Retinal pigment epithelial cell (primary cell): ENCODE results near the gene STAB1.

Source experiments
- DNase-seq: peaks from one replicate; pipeline ENCODE4 v3.0.0-alpha.2; 2010; ENCODE audit warnings: low read depth
- H3K4me3 ChIP-seq: 2 replicates; pipeline ENCODE4 v1.5.1; 2011; ENCODE audit warnings: mild to moderate bottlenecking, low read length, control low read depth, moderate library complexity
- TF ChIP-seq, protein P1 (sequence below): conservative IDR thresholded peaks from 2 replicates; pipeline ENCODE4 v1.5.1; 2011; ENCODE audit warnings: low read depth, low read length, control low read depth, inconsistent platforms

Gene STAB1

DNA sequence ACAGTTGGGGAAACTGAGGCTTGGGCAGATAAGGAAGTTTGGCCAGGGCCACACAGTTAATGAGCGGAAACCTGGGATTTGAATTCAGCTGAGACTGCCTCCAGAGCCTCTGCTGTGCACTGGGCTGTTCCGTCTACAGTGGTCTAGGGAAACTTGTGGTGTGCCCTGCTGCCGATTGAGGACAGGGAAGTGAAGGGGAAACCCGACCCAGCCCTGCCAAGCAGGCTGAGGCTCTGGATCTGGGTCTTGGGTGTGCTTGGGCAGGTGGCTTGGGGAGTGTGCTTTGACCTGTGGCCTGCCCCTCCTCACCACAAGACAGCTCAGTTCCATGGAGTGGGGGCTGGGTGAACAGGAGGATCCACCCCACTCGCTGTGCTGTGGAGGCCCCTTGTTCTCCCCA lies 22.1 kb upstream of the STAB1 start:
- no peak for DNase-seq
- TF ChIP-seq, protein P1, sequence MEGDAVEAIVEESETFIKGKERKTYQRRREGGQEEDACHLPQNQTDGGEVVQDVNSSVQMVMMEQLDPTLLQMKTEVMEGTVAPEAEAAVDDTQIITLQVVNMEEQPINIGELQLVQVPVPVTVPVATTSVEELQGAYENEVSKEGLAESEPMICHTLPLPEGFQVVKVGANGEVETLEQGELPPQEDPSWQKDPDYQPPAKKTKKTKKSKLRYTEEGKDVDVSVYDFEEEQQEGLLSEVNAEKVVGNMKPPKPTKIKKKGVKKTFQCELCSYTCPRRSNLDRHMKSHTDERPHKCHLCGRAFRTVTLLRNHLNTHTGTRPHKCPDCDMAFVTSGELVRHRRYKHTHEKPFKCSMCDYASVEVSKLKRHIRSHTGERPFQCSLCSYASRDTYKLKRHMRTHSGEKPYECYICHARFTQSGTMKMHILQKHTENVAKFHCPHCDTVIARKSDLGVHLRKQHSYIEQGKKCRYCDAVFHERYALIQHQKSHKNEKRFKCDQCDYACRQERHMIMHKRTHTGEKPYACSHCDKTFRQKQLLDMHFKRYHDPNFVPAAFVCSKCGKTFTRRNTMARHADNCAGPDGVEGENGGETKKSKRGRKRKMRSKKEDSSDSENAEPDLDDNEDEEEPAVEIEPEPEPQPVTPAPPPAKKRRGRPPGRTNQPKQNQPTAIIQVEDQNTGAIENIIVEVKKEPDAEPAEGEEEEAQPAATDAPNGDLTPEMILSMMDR, result no peak
- H3K4me3 ChIP-seq, result no peak overlapping the region

DNA sequence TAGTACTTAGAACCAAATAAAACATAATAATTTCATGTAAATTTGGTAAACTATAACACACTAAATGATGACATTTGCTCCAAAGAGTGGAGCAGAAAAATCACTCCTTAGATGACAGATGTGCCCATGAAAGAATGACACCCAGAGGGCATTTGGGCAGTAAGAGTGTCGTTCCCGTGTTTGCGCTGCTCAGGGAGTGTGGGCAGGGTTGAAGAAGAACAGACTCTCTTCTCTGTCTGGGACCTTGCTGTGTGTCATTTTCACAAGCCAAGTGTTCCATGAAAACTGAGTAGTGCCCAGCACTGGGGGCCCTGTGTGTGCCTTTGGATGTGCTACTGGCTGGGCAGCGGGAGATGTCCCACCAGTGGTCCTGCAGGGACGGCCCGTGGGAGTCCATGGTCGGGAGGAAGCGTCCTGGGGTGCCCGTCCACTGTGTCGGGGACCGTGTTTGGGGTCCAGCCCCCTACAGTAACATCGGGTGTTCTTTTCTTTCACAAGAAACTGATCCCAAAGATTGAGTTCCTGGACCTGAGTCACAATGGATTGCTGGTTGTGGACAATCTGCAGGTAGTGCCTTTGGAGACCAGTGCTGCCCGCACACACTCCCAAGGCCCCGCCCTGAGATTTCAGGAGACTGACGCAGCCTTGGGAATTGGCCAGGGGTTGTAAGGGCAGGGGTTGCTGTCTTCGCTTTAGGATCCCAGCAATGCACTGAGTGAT lies 17.9 kb upstream of the STAB1 start:
- TF ChIP-seq, protein P1, result no peak
- no peak overlapping the region for H3K4me3 ChIP-seq
- DNase-seq, result no peak

DNA sequence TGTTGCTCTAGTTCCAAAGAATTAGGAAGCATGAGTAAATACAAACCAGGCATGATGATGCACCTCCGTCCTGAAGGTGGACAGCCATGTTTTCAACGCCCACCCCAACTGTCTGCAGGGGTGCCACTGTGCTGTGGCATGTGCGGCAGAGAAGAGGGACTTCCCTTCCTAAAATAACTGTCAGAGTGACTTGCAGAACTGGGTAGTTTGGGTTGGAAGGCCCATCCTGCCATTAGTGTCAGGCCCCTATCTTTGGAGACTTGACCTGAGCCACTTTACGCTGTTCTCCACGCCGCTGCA lies 17.4 kb upstream of the STAB1 start:
- no peak overlapping the region for H3K4me3 ChIP-seq
- TF ChIP-seq, protein P1, result no peak
- DNase-seq, result no peak

DNA sequence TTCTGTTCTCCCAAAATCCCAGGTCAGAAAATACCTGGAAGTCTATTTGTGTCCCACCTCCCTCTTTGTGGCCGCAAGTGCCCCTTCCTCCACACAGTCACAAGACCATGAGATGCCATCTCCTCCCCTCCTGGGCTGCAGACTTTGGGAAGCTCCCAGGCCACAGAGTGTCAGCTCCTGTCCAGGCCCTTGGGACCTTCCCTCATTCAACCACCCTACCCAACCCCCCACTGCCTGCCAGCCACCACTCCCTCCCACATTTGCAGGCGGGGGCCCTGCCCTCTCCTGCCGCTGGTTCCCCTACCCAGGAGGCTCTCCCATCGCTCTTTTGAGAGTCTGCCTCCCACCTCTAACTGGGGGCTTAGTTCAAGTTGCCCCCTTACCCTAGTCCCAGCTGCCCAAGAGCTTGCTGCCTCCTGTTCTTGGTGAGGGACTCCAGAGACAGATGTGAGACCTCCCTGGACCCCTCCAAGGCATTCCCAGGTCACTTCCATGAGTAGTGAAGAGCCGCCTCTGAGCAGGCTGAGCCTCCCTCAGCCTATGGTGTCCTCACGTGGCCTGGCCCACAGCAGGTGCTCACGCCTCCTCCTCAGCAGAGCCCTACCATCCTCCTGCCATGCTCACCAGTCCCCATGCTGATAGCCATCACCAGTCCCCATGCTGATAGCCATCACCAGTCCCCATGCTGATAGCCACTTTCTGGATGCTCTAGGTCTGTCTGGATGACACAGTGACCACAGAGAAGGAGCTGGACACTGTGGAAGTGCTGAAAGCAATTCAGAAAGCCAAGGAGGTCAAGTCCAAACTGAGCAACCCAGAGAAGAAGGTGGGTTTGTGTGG lies 15.9 kb upstream of the STAB1 start:
- H3K4me3 ChIP-seq, result no peak overlapping the region
- TF ChIP-seq, protein P1, result no peak
- no peak for DNase-seq

DNA sequence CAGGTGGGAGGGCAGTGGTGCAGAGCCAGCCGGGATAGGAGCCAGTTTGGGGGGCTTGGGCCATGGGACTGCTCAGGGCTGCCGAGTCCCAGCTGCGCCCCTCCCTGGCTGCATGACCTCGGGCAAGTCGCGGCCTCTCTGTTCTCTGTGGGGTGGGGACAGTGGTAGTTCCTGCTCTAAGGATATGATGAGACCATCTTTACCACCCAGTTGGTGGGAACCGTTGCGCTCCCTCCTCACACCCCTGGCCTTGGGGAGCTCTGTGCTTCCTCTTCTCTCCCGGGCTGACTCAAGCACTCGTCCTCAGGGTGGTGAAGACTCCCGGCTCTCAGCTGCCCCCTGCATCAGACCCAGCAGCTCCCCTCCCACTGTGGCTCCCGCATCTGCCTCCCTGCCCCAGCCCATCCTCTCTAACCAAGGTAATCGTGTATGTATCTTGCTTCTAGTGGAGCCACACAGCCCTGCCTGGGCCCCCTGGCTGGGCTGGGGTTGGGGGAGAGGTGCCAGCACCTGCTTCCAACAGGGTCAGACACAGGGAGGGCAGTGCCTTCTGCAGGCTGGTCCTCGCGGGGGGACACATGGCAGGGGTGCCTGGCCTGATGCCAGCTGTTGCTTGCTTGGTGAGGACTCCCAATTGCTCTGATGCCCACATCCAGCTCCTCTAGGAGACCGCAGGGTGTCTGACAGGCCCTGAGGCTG lies 15.1 kb upstream of the STAB1 start:
- no peak for DNase-seq
- TF ChIP-seq, protein P1, result no peak
- no peak overlapping the region for H3K4me3 ChIP-seq

DNA sequence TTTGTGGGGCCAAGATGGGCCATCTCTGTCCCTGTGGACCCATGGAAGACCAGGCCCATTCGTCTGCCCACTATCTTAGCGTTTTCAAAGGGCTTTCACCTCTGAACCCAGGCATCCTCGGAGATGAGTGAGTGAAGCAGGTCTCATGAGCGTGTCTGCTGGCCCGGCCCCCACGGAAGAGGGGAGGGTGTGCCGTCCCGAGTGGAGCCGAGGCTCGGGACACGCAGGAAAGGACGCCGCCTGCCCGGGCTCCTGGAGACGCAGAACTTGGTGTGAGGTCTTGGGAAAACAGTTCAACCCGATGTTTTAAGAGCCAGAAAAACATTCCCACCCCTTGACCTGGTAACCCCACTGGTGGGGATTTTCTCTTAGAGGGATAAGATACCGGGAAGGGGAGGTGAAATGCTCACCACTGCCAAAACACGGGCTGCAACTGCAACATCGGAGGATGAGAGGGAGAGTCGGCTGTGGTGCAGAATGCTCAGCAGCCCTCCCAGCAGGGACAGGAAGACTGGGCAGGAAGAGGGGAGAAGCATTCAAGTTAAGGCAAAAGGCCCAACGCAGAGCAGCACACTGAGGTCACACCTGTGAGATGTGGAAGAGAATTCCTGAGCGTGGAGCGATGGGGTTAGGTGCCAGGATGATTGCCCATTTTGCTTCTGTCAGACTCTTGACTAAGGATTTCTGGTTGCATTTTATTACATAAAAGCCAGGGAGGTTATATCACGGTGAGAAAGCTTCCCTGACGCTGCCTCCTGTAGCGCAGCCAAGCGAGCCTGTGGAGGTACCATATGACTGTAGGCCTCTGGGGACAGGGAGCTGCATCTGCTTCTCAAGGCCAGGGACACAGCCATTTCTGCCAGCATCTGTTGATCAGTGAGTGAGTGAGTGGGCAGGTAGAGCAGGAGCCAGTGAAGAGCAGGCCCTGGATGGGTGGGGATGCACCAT lies 14.1 kb upstream of the STAB1 start:
- no peak for DNase-seq
- TF ChIP-seq, protein P1, result no peak
- H3K4me3 ChIP-seq, result no peak overlapping the region
